NOMO-1 treated with dmso at 0.1 percent for 144 hours (cell line): ENCODE data around the gene CAMTA1.

Source experiments
- DNase-seq: peaks from one replicate; lab custom pipeline; 2025; ENCODE audit not compliant: unreplicated experiment; lab: John Stamatoyannopoulos, UW

CAMTA1 gene

GRCh38 chr1:7249516-7249915 is 464.3 kb downstream of the CAMTA1 start:
- no peak for DNase-seq

- no peak for DNase-seq
Observed at GRCh38 chr1:7250176-7250575, 464.9 kb downstream of the CAMTA1 start.

GRCh38 chr1:7250597-7251453 is 465.6 kb downstream of the CAMTA1 start:
- no peak for DNase-seq

GRCh38 chr1:7251454-7251800 is 466.2 kb downstream of the CAMTA1 start:
- no peak for DNase-seq

GRCh38 chr1:7252411-7253117 is 467.3 kb downstream of the CAMTA1 start:
- no peak for DNase-seq

GRCh38 chr1:7253118-7253480 is 467.8 kb downstream of the CAMTA1 start:
- DNase-seq: no peak

GRCh38 chr1:7253988-7254587 is 468.8 kb downstream of the CAMTA1 start:
- no peak for DNase-seq

GRCh38 chr1:7255303-7256058 is 470.2 kb downstream of the CAMTA1 start:
- DNase-seq: no peak

GRCh38 chr1:7256526-7256925 is 471.3 kb downstream of the CAMTA1 start:
- no peak for DNase-seq

GRCh38 chr1:7257225-7257624 is 472.0 kb downstream of the CAMTA1 start:
- no peak for DNase-seq

- no peak for DNase-seq
Observed at GRCh38 chr1:7258589-7259135, 473.4 kb downstream of the CAMTA1 start.

GRCh38 chr1:7259955-7260354 is 474.7 kb downstream of the CAMTA1 start:
- no peak for DNase-seq

GRCh38 chr1:7261490-7261889 is 476.2 kb downstream of the CAMTA1 start:
- no peak for DNase-seq

- DNase-seq: no peak
Observed at GRCh38 chr1:7262611-7263010, 477.4 kb downstream of the CAMTA1 start.

- DNase-seq: no peak
Observed at GRCh38 chr1:7263021-7263960, 478.0 kb downstream of the CAMTA1 start.

- no peak for DNase-seq
Observed at GRCh38 chr1:7264101-7264500, 478.8 kb downstream of the CAMTA1 start.

- DNase-seq: no peak
Observed at GRCh38 chr1:7265771-7266371, 480.6 kb downstream of the CAMTA1 start.

GRCh38 chr1:7266561-7266960 is 481.3 kb downstream of the CAMTA1 start:
- DNase-seq: no peak

GRCh38 chr1:7267493-7267892 is 482.2 kb downstream of the CAMTA1 start:
- no peak for DNase-seq

- no peak for DNase-seq
Observed at GRCh38 chr1:7268983-7269382, 483.7 kb downstream of the CAMTA1 start.
